Tibial artery (tissue), 4 donors: Measurements from ENCODE around the gene EPHB2.

Source experiments
- DNase-seq, 2 donors: peaks; one replicate each; pipeline ENCODE4 v3.0.0-alpha.2; 2019
- H3K27ac ChIP-seq, 2 donors: fragments of 200-600 bp; sonication (generic) in 1 of 2; 1 replicate in 1 of 2; 2 replicates in 1 of 2; pipeline ENCODE4 v1.5.1; 2018 to 2019; ENCODE audit warnings: mild to moderate bottlenecking in 1 of 2
- H3K27me3 ChIP-seq, 2 donors: fragments of 200-600 bp; sonication (generic) in 1 of 2; one replicate each; pipeline versions ENCODE4 v1.5.1 to v1.6.0; 2016 to 2019
- H3K36me3 ChIP-seq, 3 donors: fragments of 200-600 bp; sonication (generic) in 2 of 3; one replicate each; pipeline ENCODE4 v1.5.1; 2016 to 2019; ENCODE audit warnings: mild to moderate bottlenecking in 2 of 3
- H3K4me1 ChIP-seq, 4 donors: fragments of 200-600 bp; sonication (generic) in 2 of 4; 1 replicate in 3 of 4; 2 replicates in 1 of 4; pipeline ENCODE4 v1.5.1; 2016 to 2019
- H3K4me3 ChIP-seq, 2 donors: fragments of 200-600 bp; sonication (generic) in 1 of 2; 1 replicate in 1 of 2; 2 replicates in 1 of 2; pipeline ENCODE4 v1.5.1; 2018 to 2019; ENCODE audit warnings: mild to moderate bottlenecking in 2 of 2
- H3K9me3 ChIP-seq, 3 donors: fragments of 200-600 bp; sonication (generic) in 1 of 3; one replicate each; pipeline ENCODE4 v1.5.1; 2016 to 2019
- CTCF ChIP-seq, 2 experiments: fragments of 200-600 bp in 1 of 2; fragments of 450-650 bp in 1 of 2; IDR thresholded peaks; one replicate each; pipeline ENCODE4 v1.5.1; 2017 to 2019; ENCODE audit warnings: antibody characterized with exemption in 2 of 2, mild to moderate bottlenecking in 1 of 2, moderate library complexity in 1 of 2
- intact Hi-C: fragments of 100-400 bp; cut with DNase I; formaldehyde crosslinking; loops from one replicate; pipeline ENCODE4 v1.15.0; 2023; ENCODE audit warnings: low total_unique reads

The EPHB2 gene

GRCh38 chr1:22738069-22738435, 27.4 kb downstream of the EPHB2 start:
- intact Hi-C loops, result no loop called here
- no peaks in the 10 kb centered on the region for H3K9me3 ChIP-seq
- H3K4me1 ChIP-seq, result peaks cover 0 to 7% (median 0%) of the 10 kb centered on the region in 4 donors
- no peaks in the 10 kb centered on the region for H3K36me3 ChIP-seq
- no peak overlapping the region for H3K4me3 ChIP-seq
- H3K27me3 ChIP-seq, result peaks cover 0 to 28% of the 10 kb centered on the region in 2 donors
- H3K27ac ChIP-seq, result no peak overlapping the region
- no peak for TF ChIP-seq CTCF (IDR thresholded peaks at IDR 0.05)
- no peak for DNase-seq

GRCh38 chr1:22738522-22738921, 27.9 kb downstream of the EPHB2 start:
- no peak for TF ChIP-seq CTCF (IDR thresholded peaks at IDR 0.05)
- Histone ChIP-seq H3K4me3 (no peak overlapping the region), H3K27me3 (peaks cover 0 to 28% of the 10 kb centered on the region in 2 donors), H3K36me3 (no peaks in the 10 kb centered on the region), H3K27ac (no peak overlapping the region), H3K4me1 (peaks cover 0 to 7% (median 0%) of the 10 kb centered on the region in 4 donors), H3K9me3 (no peaks in the 10 kb centered on the region)
- no peak for DNase-seq
- intact Hi-C loops, result no loop called here

- H3K9me3 ChIP-seq, result no peaks in the 10 kb centered on the region
- H3K27ac ChIP-seq, result peak overlapping the region in 1 of 2 donors; percentile 47
- DNase-seq, result peak; percentile 77 to 86
Observed at GRCh38 chr1:22739648-22740385, 29.2 kb downstream of the EPHB2 start.

GRCh38 chr1:22741118-22741517, 30.5 kb downstream of the EPHB2 start:
- no peaks in the 10 kb centered on the region for H3K9me3 ChIP-seq
- no peak for DNase-seq
- no peak overlapping the region for H3K4me3 ChIP-seq
- peaks cover 0 to 28% of the 10 kb centered on the region in 2 donors for H3K27me3 ChIP-seq
- no peak for TF ChIP-seq CTCF (IDR thresholded peaks at IDR 0.05)
- no peaks in the 10 kb centered on the region for H3K36me3 ChIP-seq
- intact Hi-C loops, result no loop called here
- H3K4me1 ChIP-seq, result peaks cover 0 to 7% (median 0%) of the 10 kb centered on the region in 4 donors
- no peak overlapping the region for H3K27ac ChIP-seq

More at GRCh38 chr1:22739648-22740385, 29.2 kb downstream of the EPHB2 start:
- no peak overlapping the region for H3K4me3 ChIP-seq
- H3K27me3 ChIP-seq, result peaks cover 0 to 28% of the 10 kb centered on the region in 2 donors
- intact Hi-C loops, result no loop called here
- peaks cover 0 to 7% (median 0%) of the 10 kb centered on the region in 4 donors for H3K4me1 ChIP-seq
- no peaks in the 10 kb centered on the region for H3K36me3 ChIP-seq
- TF ChIP-seq CTCF (IDR thresholded peaks at IDR 0.05), result no peak

- Histone ChIP-seq H3K9me3 (no peaks in the 10 kb centered on the region), H3K4me1 (peaks cover 0 to 11% (median 4%) of the 10 kb centered on the region in 4 donors), H3K36me3 (no peaks in the 10 kb centered on the region), H3K27me3 (peaks cover 0 to 13% of the 10 kb centered on the region in 2 donors), H3K4me3 (no peak overlapping the region), H3K27ac (no peak overlapping the region)
- no peak for DNase-seq
- no peak for TF ChIP-seq CTCF (IDR thresholded peaks at IDR 0.05)
- intact Hi-C loops, result no loop called here
Observed at GRCh38 chr1:22745669-22746585, 35.3 kb downstream of the EPHB2 start.
